Measurements from ENCODE around the gene SLC15A4.

The SLC15A4 gene

GRCh38 chr12:128745772-128746689, 77.7 kb downstream of the SLC15A4 start:
- no peak for TF ChIP-seq CTCF (IDR thresholded peaks at IDR 0.05; ENCODE audit: insufficient read depth, low read length, poor library complexity, severe bottlenecking)

GRCh38 chr12:128743916-128744315, 79.8 kb downstream of the SLC15A4 start:
- H3K27me3 ChIP-seq (replicated peaks; ENCODE audit: control insufficient read depth, insufficient read depth, low read length), result no peaks in the 10 kb centered on the region
- no peak for TF ChIP-seq CTCF (IDR thresholded peaks at IDR 0.05; ENCODE audit: insufficient read depth, low read length, poor library complexity, severe bottlenecking)
- DNase-seq (ENCODE audit: extremely low read depth, insufficient read length), result no peak

More at GRCh38 chr12:128745772-128746689, 77.7 kb downstream of the SLC15A4 start:
- DNase-seq (ENCODE audit: extremely low read depth, insufficient read length), result no peak
- no peak overlapping the region for H3K4me3 ChIP-seq (replicated peaks; ENCODE audit: low read depth, low read length)
- H3K36me3 ChIP-seq (ENCODE audit: control insufficient read depth, insufficient read depth, low read length), result no peaks in the 10 kb centered on the region
- H3K27me3 ChIP-seq (replicated peaks; ENCODE audit: control insufficient read depth, insufficient read depth, low read length), result no peaks in the 10 kb centered on the region

More at GRCh38 chr12:128743916-128744315, 79.8 kb downstream of the SLC15A4 start:
- Histone ChIP-seq H3K4me3 (replicated peaks; ENCODE audit: low read depth, low read length) (no peak overlapping the region), H3K36me3 (ENCODE audit: control insufficient read depth, insufficient read depth, low read length) (no peaks in the 10 kb centered on the region)
